CD4-positive, alpha-beta T cell (primary cell): ENCODE measurements around the gene CYP2E1. TPM values are rescaled to one million over a fixed set of nuclear protein-coding genes. Genes with fewer than 3 reads are reported as not detected.

Experiments
- ATAC-seq: fragments of 200-7000 bp; cut with Tn5 transposase; one replicate; pipeline ENCODE4 v1.10.0; 2022; ENCODE audit warnings: mild to moderate bottlenecking; ENCODE audit not compliant: poor library complexity
- CTCF ChIA-PET: fragments of 350-600 bp; sonication (Branson Sonifier 250); formaldehyde crosslinking; loops from one replicate; lab custom pipeline; 2021; ENCODE audit warnings: antibody characterized with exemption, inconsistent platforms; lab: Charles Lee
- POLR2A ChIA-PET: fragments of 350-600 bp; sonication (Branson Sonifier 250); formaldehyde crosslinking; loops from one replicate; lab custom pipeline; 2021; ENCODE audit warnings: antibody characterized with exemption, inconsistent platforms; lab: Charles Lee
- DNase-seq, 14 experiments: peaks; one replicate each; pipeline ENCODE4 v3.0.0-alpha.2; 2013 to 2020; ENCODE audit warnings: mixed read lengths in 2 of 14
- H3K27ac ChIP-seq, 2 donors: one replicate each; pipeline versions ENCODE4 v1.5.1 to v1.7.0; 2013; ENCODE audit warnings: low read length in 2 of 2, low read depth in 1 of 2, mild to moderate bottlenecking in 1 of 2
- H3K27me3 ChIP-seq, 2 experiments: 1 replicate in 1 of 2; 2 replicates in 1 of 2; pipeline versions ENCODE4 v1.6.1 to v1.7.0; 2013; ENCODE audit warnings: low read length in 2 of 2, control low read depth in 1 of 2, mild to moderate bottlenecking in 1 of 2, moderate library complexity in 1 of 2; ENCODE audit not compliant: insufficient read depth in 2 of 2, control insufficient read depth in 1 of 2
- H3K36me3 ChIP-seq: one replicate; pipeline ENCODE4 v1.6.1; 2013; ENCODE audit warnings: low read length, control low read depth; ENCODE audit not compliant: insufficient read depth
- H3K4me1 ChIP-seq: one replicate; pipeline ENCODE4 v1.6.1; 2013; ENCODE audit warnings: low read length, control low read depth; ENCODE audit not compliant: insufficient read depth
- H3K4me3 ChIP-seq: one replicate; pipeline ENCODE4 v1.5.1; 2013; ENCODE audit warnings: mild to moderate bottlenecking, low read length, moderate library complexity
- H3K9me3 ChIP-seq, 2 experiments: 1 replicate in 1 of 2; 2 replicates in 1 of 2; pipeline versions ENCODE4 v1.6.1 to v1.7.0; 2013; ENCODE audit warnings: low read length in 2 of 2, mild to moderate bottlenecking in 2 of 2, control low read depth in 1 of 2, moderate library complexity in 1 of 2; ENCODE audit not compliant: control insufficient read depth in 1 of 2, insufficient read depth in 1 of 2
- H3K27ac Mint-ChIP-seq: one replicate; pipeline ENCODE4 v1.8.0; 2020; ENCODE audit warnings: mixed read lengths
- H3K27me3 Mint-ChIP-seq: one replicate; pipeline ENCODE4 v1.8.0; 2021; ENCODE audit warnings: mixed read lengths
- H3K36me3 Mint-ChIP-seq: one replicate; pipeline ENCODE4 v1.8.0; 2021; ENCODE audit warnings: low read depth, mixed read lengths
- H3K4me1 Mint-ChIP-seq: one replicate; pipeline ENCODE4 v1.8.0; 2021; ENCODE audit warnings: low read depth, mixed read lengths
- H3K4me3 Mint-ChIP-seq: one replicate; pipeline ENCODE4 v1.8.0; 2020; ENCODE audit warnings: mild to moderate bottlenecking, mixed read lengths
- H3K9me3 Mint-ChIP-seq: one replicate; pipeline ENCODE4 v1.8.0; 2020; ENCODE audit warnings: mixed read lengths
- CTCF ChIP-seq: fragments of 200-600 bp; IDR thresholded peaks from one replicate; pipeline ENCODE4 v1.8.0; 2022; ENCODE audit warnings: antibody characterized with exemption, mild to moderate bottlenecking
- intact Hi-C, 2 experiments: fragments of 100-400 bp; cut with DNase I in 1 of 2; cut with micrococcal nuclease in 1 of 2; formaldehyde crosslinking; loops; one replicate each; pipeline versions ENCODE4 v1.15.1 to v1.9.0; 2023 to 2025; cut with DNase I, micrococcal nuclease
- total RNA-seq, 174 experiments: library from RNA in 2 of 174; stranded (reverse) in 2 of 174; gene quantifications; one replicate each; pipeline ENCODE4 v1.2.3 and lab custom pipeline; 2021 to 2026

CYP2E1 gene
- total RNA-seq, 2 experiments from 2014 or later, result 1.6 to 2.0 TPM

- Histone ChIP-seq H3K4me1 (no peaks in the 10 kb centered on the region), H3K27me3 (no peaks in the 10 kb centered on the region), H3K4me3 (no peak overlapping the region), H3K27ac (no peak overlapping the region), H3K9me3 (no peaks in the 10 kb centered on the region), H3K36me3 (no peaks in the 10 kb centered on the region)
- TF ChIP-seq CTCF, result no peak
- no peak overlapping the region for H3K27ac Mint-ChIP-seq
- no peak for DNase-seq
- H3K9me3 Mint-ChIP-seq, result peaks cover 6% of the 10 kb centered on the region
- no peak overlapping the region for H3K4me3 Mint-ChIP-seq
- no peak for ATAC-seq
- H3K27me3 Mint-ChIP-seq, result peaks cover 37% of the 10 kb centered on the region
- H3K36me3 Mint-ChIP-seq, result no peaks in the 10 kb centered on the region
- intact Hi-C loops, result no loop called here
- no peaks in the 10 kb centered on the region for H3K4me1 Mint-ChIP-seq
- ChIA-PET POLR2A (no interaction called here), CTCF (no interaction called here)
Measured at GRCh38 chr10:133509700-133510099, 17.5 kb upstream of the CYP2E1 start.

GRCh38 chr10:133511408-133511807 is 15.8 kb upstream of the CYP2E1 start:
- Histone ChIP-seq H3K36me3 (no peaks in the 10 kb centered on the region), H3K27me3 (no peaks in the 10 kb centered on the region), H3K4me1 (no peaks in the 10 kb centered on the region), H3K27ac (no peak overlapping the region), H3K4me3 (no peak overlapping the region), H3K9me3 (no peaks in the 10 kb centered on the region)
- CTCF ChIA-PET, result no interaction called here
- no peak for ATAC-seq
- H3K9me3 Mint-ChIP-seq, result peaks cover 6% of the 10 kb centered on the region
- peaks cover 32% of the 10 kb centered on the region for H3K27me3 Mint-ChIP-seq
- no peak for TF ChIP-seq CTCF
- H3K27ac Mint-ChIP-seq, result no peak overlapping the region
- POLR2A ChIA-PET, result no interaction called here
- H3K4me1 Mint-ChIP-seq, result no peaks in the 10 kb centered on the region
- H3K4me3 Mint-ChIP-seq, result no peak overlapping the region
- no peaks in the 10 kb centered on the region for H3K36me3 Mint-ChIP-seq
- intact Hi-C loops, result no loop called here
- DNase-seq, result no peak

- Mint-ChIP-seq H3K4me1 (no peaks in the 10 kb centered on the region), H3K4me3 (no peak overlapping the region), H3K9me3 (peaks cover 6% of the 10 kb centered on the region), H3K36me3 (no peaks in the 10 kb centered on the region), H3K27ac (no peak overlapping the region), H3K27me3 (peaks cover 30% of the 10 kb centered on the region)
- no peaks in the 10 kb centered on the region for H3K36me3 ChIP-seq
- ChIA-PET POLR2A (no interaction called here), CTCF (no interaction called here)
- no peak overlapping the region for H3K27ac ChIP-seq
- no peaks in the 10 kb centered on the region for H3K4me1 ChIP-seq
- no peak for ATAC-seq
- no peak overlapping the region for H3K4me3 ChIP-seq
- no peaks in the 10 kb centered on the region for H3K27me3 ChIP-seq
- H3K9me3 ChIP-seq, result no peaks in the 10 kb centered on the region
- intact Hi-C loops, result no loop called here
- no peak for TF ChIP-seq CTCF
- DNase-seq, result no peak
Measured at GRCh38 chr10:133511907-133512528, 15.1 kb upstream of the CYP2E1 start.
